Trophoblast cell (in vitro differentiated cells and primary cell): ENCODE measurements around the gene CLTCL1.

Experiments
- DNase-seq, 2 donors: peaks; one replicate each; pipeline ENCODE4 v3.0.0-alpha.2; 2016
- H2AFZ ChIP-seq: 2 replicates; pipeline ENCODE4 v1.6.1; 2013; ENCODE audit warnings: low read length, moderate library complexity, mild to moderate bottlenecking; ENCODE audit not compliant: insufficient read depth, poor library complexity
- H2AK5ac ChIP-seq: 2 replicates; pipeline ENCODE4 v1.6.1; 2013; ENCODE audit warnings: mild to moderate bottlenecking, low read length
- H2BK120ac ChIP-seq: 2 replicates; pipeline ENCODE4 v1.6.1; 2013; ENCODE audit warnings: low read length, mild to moderate bottlenecking, moderate library complexity; ENCODE audit not compliant: insufficient read depth, poor library complexity
- H2BK12ac ChIP-seq: 2 replicates; pipeline ENCODE4 v1.6.1; 2013; ENCODE audit warnings: mild to moderate bottlenecking, low read length, moderate library complexity
- H2BK5ac ChIP-seq: 2 replicates; pipeline ENCODE4 v1.6.1; 2013; ENCODE audit warnings: low read length, low read depth, moderate library complexity, mild to moderate bottlenecking; ENCODE audit not compliant: poor library complexity
- H3K14ac ChIP-seq: 2 replicates; pipeline ENCODE4 v1.6.1; 2013; ENCODE audit warnings: mild to moderate bottlenecking, low read length
- H3K18ac ChIP-seq: 2 replicates; pipeline ENCODE4 v1.6.1; 2013; ENCODE audit warnings: mild to moderate bottlenecking, low read length
- H3K23ac ChIP-seq: 2 replicates; pipeline ENCODE4 v1.6.1; 2013; ENCODE audit warnings: low read length
- H3K27ac ChIP-seq: 2 replicates; pipeline ENCODE4 v1.5.1; 2013; ENCODE audit warnings: low read depth, mild to moderate bottlenecking, inconsistent platforms, low read length, moderate library complexity
- H3K27me3 ChIP-seq: 2 replicates; pipeline ENCODE4 v1.6.1; 2013; ENCODE audit warnings: inconsistent platforms, mild to moderate bottlenecking, low read length, moderate library complexity; ENCODE audit not compliant: insufficient read depth
- H3K36me3 ChIP-seq, 2 experiments: 1 replicate in 1 of 2; 2 replicates in 1 of 2; pipeline ENCODE4 v1.6.1; 2013; ENCODE audit warnings: low read length in 2 of 2, mild to moderate bottlenecking in 2 of 2, moderate library complexity in 1 of 2; ENCODE audit not compliant: insufficient read depth in 2 of 2, control insufficient read depth in 1 of 2
- H3K4ac ChIP-seq: 2 replicates; pipeline ENCODE4 v1.6.1; 2013; ENCODE audit warnings: low read depth, mild to moderate bottlenecking, low read length, moderate library complexity
- H3K4me1 ChIP-seq, 2 experiments: 1 replicate in 1 of 2; 2 replicates in 1 of 2; pipeline ENCODE4 v1.6.1; 2013; ENCODE audit warnings: low read length in 2 of 2, mild to moderate bottlenecking in 2 of 2, moderate library complexity in 1 of 2; ENCODE audit not compliant: insufficient read depth in 2 of 2, control insufficient read depth in 1 of 2
- H3K4me2 ChIP-seq: 2 replicates; pipeline ENCODE4 v1.6.1; 2013; ENCODE audit warnings: inconsistent platforms, mild to moderate bottlenecking, low read length, moderate library complexity
- H3K4me3 ChIP-seq: 2 replicates; pipeline ENCODE4 v1.5.1; 2013; ENCODE audit warnings: mild to moderate bottlenecking, low read depth, low read length, inconsistent platforms
- H3K79me1 ChIP-seq: one replicate; pipeline ENCODE4 v1.6.1; 2013; ENCODE audit warnings: low read length
- H3K79me2 ChIP-seq: 2 replicates; pipeline ENCODE4 v1.6.1; 2013; ENCODE audit warnings: low read length, mild to moderate bottlenecking; ENCODE audit not compliant: control insufficient read depth, insufficient read depth, poor library complexity
- H3K9ac ChIP-seq: 2 replicates; pipeline ENCODE4 v1.6.1; 2013; ENCODE audit warnings: mild to moderate bottlenecking, low read length
- H3K9me3 ChIP-seq: 2 replicates; pipeline ENCODE4 v1.6.1; 2013; ENCODE audit warnings: low read depth, mild to moderate bottlenecking, control low read depth, inconsistent platforms, low read length; ENCODE audit not compliant: insufficient read depth
- H4K12ac ChIP-seq: 2 replicates; pipeline ENCODE4 v1.6.1; 2013; ENCODE audit warnings: low read depth, mild to moderate bottlenecking, low read length, moderate library complexity
- H4K8ac ChIP-seq: 2 replicates; pipeline ENCODE4 v1.6.1; 2013; ENCODE audit warnings: low read depth, mild to moderate bottlenecking, low read length, moderate library complexity
- H4K91ac ChIP-seq: one replicate; pipeline ENCODE4 v1.6.1; 2013; ENCODE audit warnings: low read depth, mild to moderate bottlenecking, low read length, moderate library complexity
- WGBS: extraction: QIAGEN DNeasy Blood & Tissue Kit; methylation state at CpG from one replicate; pipeline ENCODE4 v1.1.7; 2013; ENCODE audit warnings: missing lambda C conversion rate; ENCODE audit not compliant: insufficient read length, insufficient coverage; ENCODE audit errors: extremely low coverage; 5-methylcytosine and 5-hydroxymethylcytosine counted together

Gene CLTCL1

GRCh38 chr22:19275513-19275912, 16.0 kb downstream of the CLTCL1 start:
- Histone ChIP-seq H2AK5ac (no peak overlapping the region), H2BK12ac (no peak overlapping the region), H3K4me3 (no peak overlapping the region), H3K27me3 (no peaks in the 10 kb centered on the region), H4K91ac (no peak overlapping the region), H2AFZ (no peak overlapping the region), H3K18ac (no peak overlapping the region), H3K9me3 (no peaks in the 10 kb centered on the region), H3K79me1 (no peaks in the 10 kb centered on the region), H4K8ac (no peak overlapping the region), H3K27ac (no peak overlapping the region), H3K23ac (no peak overlapping the region), H2BK120ac (no peak overlapping the region), H3K4me1 (peaks cover 0 to 2% of the 10 kb centered on the region in 2 experiments), H2BK5ac (no peak overlapping the region), H3K9ac (no peak overlapping the region), H3K79me2 (no peaks in the 10 kb centered on the region), H3K14ac (no peak overlapping the region), H3K4ac (no peak overlapping the region), H3K36me3 (no peaks in the 10 kb centered on the region), H3K4me2 (no peak overlapping the region), H4K12ac (no peak overlapping the region)
- no peak for DNase-seq
- WGBS = no CpG with 5 or more reads among the region's 7 CpGs

- no peaks in the 10 kb centered on the region for H3K79me1 ChIP-seq
- no peak overlapping the region for H3K9ac ChIP-seq
- no peak overlapping the region for H2BK5ac ChIP-seq
- no CpG with 5 or more reads among the region's 8 CpGs for WGBS
- no peak overlapping the region for H3K4ac ChIP-seq
- no peak overlapping the region for H3K27ac ChIP-seq
- H3K27me3 ChIP-seq = no peaks in the 10 kb centered on the region
- H4K8ac ChIP-seq = no peak overlapping the region
- H2BK120ac ChIP-seq = no peak overlapping the region
- H3K4me1 ChIP-seq = peaks cover 0 to 2% of the 10 kb centered on the region in 2 experiments
- H3K23ac ChIP-seq = no peak overlapping the region
- no peak for DNase-seq
- H3K4me3 ChIP-seq = no peak overlapping the region
- no peaks in the 10 kb centered on the region for H3K79me2 ChIP-seq
- no peak overlapping the region for H2AFZ ChIP-seq
- H3K14ac ChIP-seq = no peak overlapping the region
- no peak overlapping the region for H4K91ac ChIP-seq
- no peaks in the 10 kb centered on the region for H3K36me3 ChIP-seq
- no peak overlapping the region for H2BK12ac ChIP-seq
- H3K9me3 ChIP-seq = no peaks in the 10 kb centered on the region
- no peak overlapping the region for H2AK5ac ChIP-seq
- H3K18ac ChIP-seq = no peak overlapping the region
- no peak overlapping the region for H3K4me2 ChIP-seq
- no peak overlapping the region for H4K12ac ChIP-seq
Observed at GRCh38 chr22:19275104-19275503, 16.4 kb downstream of the CLTCL1 start.

GRCh38 chr22:19271856-19272535, 19.5 kb downstream of the CLTCL1 start:
- WGBS = no CpG with 5 or more reads among the region's 10 CpGs
- Histone ChIP-seq H2BK5ac (no peak overlapping the region), H3K18ac (no peak overlapping the region), H3K36me3 (no peaks in the 10 kb centered on the region), H3K4ac (no peak overlapping the region), H3K14ac (no peak overlapping the region), H4K8ac (no peak overlapping the region), H2BK120ac (no peak overlapping the region), H3K9ac (no peak overlapping the region), H3K4me2 (no peak overlapping the region), H2AK5ac (no peak overlapping the region), H2AFZ (no peak overlapping the region), H4K12ac (no peak overlapping the region), H3K79me1 (no peaks in the 10 kb centered on the region), H3K4me3 (no peak overlapping the region), H3K79me2 (no peaks in the 10 kb centered on the region), H2BK12ac (no peak overlapping the region), H3K4me1 (peaks cover 0 to 2% of the 10 kb centered on the region in 2 experiments), H3K27me3 (no peaks in the 10 kb centered on the region), H3K9me3 (no peaks in the 10 kb centered on the region), H4K91ac (no peak overlapping the region), H3K27ac (no peak overlapping the region), H3K23ac (no peak overlapping the region)
- no peak for DNase-seq

- Histone ChIP-seq H3K9me3 (no peaks in the 10 kb centered on the region), H4K91ac (no peak overlapping the region)
Observed at GRCh38 chr22:19271273-19271855, 20.2 kb downstream of the CLTCL1 start.

More at GRCh38 chr22:19271273-19271855, 20.2 kb downstream of the CLTCL1 start:
- Histone ChIP-seq H3K18ac (no peak overlapping the region), H2BK5ac (no peak overlapping the region), H3K4me3 (no peak overlapping the region), H3K9ac (no peak overlapping the region), H3K4me1 (peaks cover 0 to 2% of the 10 kb centered on the region in 2 experiments), H4K12ac (no peak overlapping the region), H3K27ac (no peak overlapping the region), H2BK12ac (no peak overlapping the region), H3K79me1 (no peaks in the 10 kb centered on the region), H3K27me3 (no peaks in the 10 kb centered on the region), H2AK5ac (no peak overlapping the region), H3K4ac (no peak overlapping the region), H3K36me3 (no peaks in the 10 kb centered on the region), H3K79me2 (no peaks in the 10 kb centered on the region), H3K4me2 (no peak overlapping the region), H4K8ac (no peak overlapping the region), H3K23ac (no peak overlapping the region), H2BK120ac (no peak overlapping the region), H3K14ac (no peak overlapping the region), H2AFZ (no peak overlapping the region)
- no peak for DNase-seq
- no CpG with 5 or more reads among the region's 4 CpGs for WGBS
